ENCODE results near the gene PDRG1. TPM values are rescaled to one million over a fixed set of nuclear protein-coding genes. Genes with fewer than 3 reads are reported as not detected.
A peak's percentile ranks its signal among the peaks of the same experiment; 100 is the strongest.

The PDRG1 gene
- total and polyA plus RNA-seq, 2 donors (not counting 1 experiment from before 2014, with no cell fraction given) = 12.7 to 18.6 TPM

- CTCF ChIA-PET = no interaction called here
- H3K9me3 ChIP-seq (ENCODE audit: control extremely low read depth in 1 of 3, control insufficient read depth in 2 of 3, insufficient read depth in 1 of 3, low read length in 2 of 3) = no peaks in the 10 kb centered on the region
- no peaks in the 10 kb centered on the region for H3K4me1 ChIP-seq (ENCODE audit: control insufficient read depth in 2 of 2, insufficient read depth in 2 of 2, low read length in 2 of 2)
- Mint-ChIP-seq H3K27me3 (no peaks in the 10 kb centered on the region), H3K9me3 (ENCODE audit: insufficient read depth) (no peaks in the 10 kb centered on the region), H3K4me3 (no peak overlapping the region), H3K27ac (no peak overlapping the region), H3K4me1 (peaks cover 3% of the 10 kb centered on the region)
- no peak overlapping the region for H3K9ac ChIP-seq (ENCODE audit: low read length)
- H3K4me2 ChIP-seq (replicated peaks; ENCODE audit: low read depth, low read length, poor library complexity, severe bottlenecking) = no peak overlapping the region
- H3K36me3 ChIP-seq (replicated peaks in 1 of 2; ENCODE audit: control extremely low read depth in 1 of 2, control insufficient read depth in 1 of 2, extremely low read depth in 1 of 2, insufficient read depth in 2 of 2, low read length in 1 of 2) = no peaks in the 10 kb centered on the region
- no peaks in the 10 kb centered on the region for H3K79me2 ChIP-seq (ENCODE audit: control insufficient read depth, insufficient read depth, low read length)
- ATAC-seq (ENCODE audit: low read depth) (no peak), DNase-seq (no peak)
- intact Hi-C loops (cut with micrococcal nuclease) = no loop called here
- H2AFZ ChIP-seq (ENCODE audit: insufficient read depth, low read depth, low read length, poor library complexity, severe bottlenecking) = no peak overlapping the region
- 86% methylated on average over 1 of the region's 6 CpGs for WGBS (ENCODE audit: insufficient coverage)
- TF ChIP-seq EZH2 (IDR thresholded peaks at IDR 0.05; ENCODE audit: borderline replicate concordance, insufficient read depth, low read depth, low read length, poor library complexity, severe bottlenecking) (no peak), CTCF (IDR thresholded peaks at IDR 0.05) (no peak)
- H3K4me3 ChIP-seq (ENCODE audit: control extremely low read depth in 1 of 5, extremely low read depth in 1 of 5, insufficient read depth in 1 of 5, low read depth in 2 of 5, low read length in 4 of 5) = no peak overlapping the region
- H3K27me3 ChIP-seq (replicated peaks in 1 of 4; ENCODE audit: control extremely low read depth in 1 of 4, control insufficient read depth in 3 of 4, insufficient read depth in 4 of 4, low read length in 3 of 4) = no peaks in the 10 kb centered on the region
- H4K20me1 ChIP-seq (ENCODE audit: control insufficient read depth, insufficient read depth, low read length, poor library complexity, severe bottlenecking) = no peaks in the 10 kb centered on the region
- H3K27ac ChIP-seq (ENCODE audit: low read length in 2 of 2) = no peak overlapping the region
- POLR2A ChIA-PET = no interaction called here
Measured at GRCh38 chr20:31901615-31902014, 50.2 kb downstream of the PDRG1 start.

DNA sequence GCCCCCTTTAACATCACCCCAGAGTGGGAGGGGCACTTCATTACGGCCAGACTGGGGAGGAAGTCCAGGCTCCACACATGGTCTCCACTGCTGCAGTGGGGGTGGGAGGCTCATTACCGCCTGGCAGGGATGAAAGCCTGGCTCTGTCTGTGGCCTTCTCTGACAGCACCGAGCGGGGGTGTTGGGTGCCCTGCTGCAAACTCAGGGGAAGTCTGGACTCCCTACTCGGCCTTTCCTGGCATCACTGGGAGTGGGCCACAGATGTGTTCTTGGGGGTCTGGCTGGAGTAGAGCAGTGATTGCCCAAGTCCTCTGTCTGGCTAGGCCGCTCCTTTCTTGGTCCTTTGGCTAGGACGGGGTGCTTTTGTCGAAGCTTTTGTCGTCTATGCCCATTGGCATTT lies 54.3 kb downstream of the PDRG1 start:
- POLR2A ChIA-PET = no interaction called here
- H3K36me3 ChIP-seq (replicated peaks in 1 of 2; ENCODE audit: control extremely low read depth in 1 of 2, control insufficient read depth in 1 of 2, extremely low read depth in 1 of 2, insufficient read depth in 2 of 2, low read length in 1 of 2) = no peaks in the 10 kb centered on the region
- intact Hi-C loops (cut with micrococcal nuclease) = no loop called here
- peaks cover 0 to 4% (median 0%) of the 10 kb centered on the region in 3 donors for H3K9me3 ChIP-seq (ENCODE audit: control extremely low read depth in 1 of 3, control insufficient read depth in 2 of 3, insufficient read depth in 1 of 3, low read length in 2 of 3)
- ATAC-seq (ENCODE audit: low read depth) (no peak), DNase-seq (no peak)
- Mint-ChIP-seq H3K27me3 (no peaks in the 10 kb centered on the region), H3K4me3 (no peak overlapping the region), H3K4me1 (peaks cover 15% of the 10 kb centered on the region), H3K27ac (peak overlapping the region; percentile 4), H3K9me3 (ENCODE audit: insufficient read depth) (no peaks in the 10 kb centered on the region)
- no peaks in the 10 kb centered on the region for H3K27me3 ChIP-seq (replicated peaks in 1 of 4; ENCODE audit: control extremely low read depth in 1 of 4, control insufficient read depth in 3 of 4, insufficient read depth in 4 of 4, low read length in 3 of 4)
- CTCF ChIA-PET = interaction anchor here (0.8 to 1.8 kb wide), 2 partner anchors 45 to 54 kb away, joined by 3 to 6 read pairs; partner anchors contain the start of gene PDRG1
- whole genome bisulfite sequencing (ENCODE audit: insufficient coverage) = 98% methylated on average over 7 of the region's 9 CpGs
- H3K4me3 ChIP-seq (ENCODE audit: control extremely low read depth in 1 of 5, extremely low read depth in 1 of 5, insufficient read depth in 1 of 5, low read depth in 2 of 5, low read length in 4 of 5) = no peak overlapping the region
- H3K27ac ChIP-seq (ENCODE audit: low read length in 2 of 2) = no peak overlapping the region
- H3K4me1 ChIP-seq (ENCODE audit: control insufficient read depth in 2 of 2, insufficient read depth in 2 of 2, low read length in 2 of 2) = peaks cover 10 to 15% of the 10 kb centered on the region in 2 donors
- H3K9ac ChIP-seq (ENCODE audit: low read length) = no peak overlapping the region
- no peak for TF ChIP-seq CTCF (IDR thresholded peaks at IDR 0.05)
- TF ChIP-seq EZH2 (IDR thresholded peaks at IDR 0.05; ENCODE audit: borderline replicate concordance, insufficient read depth, low read depth, low read length, poor library complexity, severe bottlenecking) = no peak
- H3K4me2 ChIP-seq (replicated peaks; ENCODE audit: low read depth, low read length, poor library complexity, severe bottlenecking) = no peak overlapping the region
- H4K20me1 ChIP-seq (ENCODE audit: control insufficient read depth, insufficient read depth, low read length, poor library complexity, severe bottlenecking) = no peaks in the 10 kb centered on the region
- no peak overlapping the region for H2AFZ ChIP-seq (ENCODE audit: insufficient read depth, low read depth, low read length, poor library complexity, severe bottlenecking)
- no peaks in the 10 kb centered on the region for H3K79me2 ChIP-seq (ENCODE audit: control insufficient read depth, insufficient read depth, low read length)
